ENCODE results near the gene PDE11A.

The PDE11A gene

DNA sequence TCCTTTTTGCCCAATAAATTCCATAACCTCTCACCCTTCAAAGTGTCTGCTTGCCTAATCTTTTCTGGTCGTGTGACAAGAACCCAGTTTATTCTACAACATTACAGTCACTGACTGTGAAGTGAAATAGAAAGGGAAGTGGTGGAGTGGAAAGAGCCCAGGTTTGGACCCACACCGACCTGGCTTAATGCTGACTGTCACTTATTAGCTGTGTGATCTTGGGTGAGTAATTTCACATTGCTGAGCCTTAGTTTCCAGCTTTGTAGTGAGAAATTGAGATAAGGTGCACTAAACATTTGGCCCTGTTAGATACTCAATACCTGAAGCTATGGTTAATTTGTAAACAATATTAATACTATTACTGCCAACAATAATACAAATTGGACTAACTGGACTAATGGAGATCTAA is 388.9 kb downstream of the PDE11A start:
- DNase-seq, result no peak

- DNase-seq, result no peak
Observed at GRCh38 chr2:177682836-177683660, 389.5 kb downstream of the PDE11A start.

- DNase-seq, result no peak
Observed at GRCh38 chr2:177682006-177682405, 390.6 kb downstream of the PDE11A start.

GRCh38 chr2:177680866-177681712 is 391.5 kb downstream of the PDE11A start:
- no peak for DNase-seq

DNA sequence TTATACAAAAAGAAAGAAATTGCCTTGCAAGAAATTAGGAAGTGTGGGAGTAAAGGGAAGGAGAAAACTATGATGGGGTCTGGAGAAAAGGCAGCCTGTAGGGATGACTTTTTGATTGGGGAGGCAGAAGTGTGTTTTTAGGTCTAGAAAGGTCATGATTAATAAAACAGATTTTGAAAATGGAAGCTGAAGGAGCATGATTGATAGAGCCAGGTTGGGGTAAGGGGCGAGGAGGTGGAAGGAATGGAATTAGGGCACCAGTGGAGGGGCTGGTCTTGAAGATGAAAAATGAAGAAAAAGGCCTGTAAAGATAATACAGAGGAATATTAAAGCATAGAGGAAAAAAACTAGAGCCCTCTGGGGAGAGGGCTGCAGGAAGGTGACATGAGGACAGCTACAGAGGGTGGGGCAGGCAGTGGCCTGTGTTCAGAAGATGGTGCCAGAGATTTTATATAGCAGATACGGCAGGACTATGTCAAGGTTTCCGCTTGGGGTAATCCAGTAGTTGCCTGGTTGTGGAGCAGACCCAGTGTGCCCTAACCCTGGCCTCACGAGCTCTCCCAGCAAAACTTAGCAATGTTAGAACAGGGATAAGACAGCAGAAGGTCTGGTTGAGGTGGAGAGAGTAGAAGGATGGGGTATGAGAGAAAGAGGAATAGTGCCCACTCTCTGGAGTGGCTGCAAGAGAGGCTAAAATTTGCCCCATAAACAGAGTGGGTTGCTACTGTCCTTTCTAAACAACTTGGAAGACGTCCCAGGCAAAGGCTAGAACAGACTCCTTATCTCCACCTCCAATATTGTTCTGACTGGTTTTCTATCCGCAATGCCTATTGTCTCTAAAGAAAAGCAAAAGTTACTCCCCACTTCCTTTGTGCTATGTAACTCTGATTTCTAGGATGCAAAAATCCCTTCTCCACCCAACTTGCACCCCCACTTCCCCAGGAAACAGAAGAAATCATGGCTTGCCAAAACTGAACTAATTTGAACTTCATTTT is 392.7 kb downstream of the PDE11A start:
- no peak for DNase-seq

DNA sequence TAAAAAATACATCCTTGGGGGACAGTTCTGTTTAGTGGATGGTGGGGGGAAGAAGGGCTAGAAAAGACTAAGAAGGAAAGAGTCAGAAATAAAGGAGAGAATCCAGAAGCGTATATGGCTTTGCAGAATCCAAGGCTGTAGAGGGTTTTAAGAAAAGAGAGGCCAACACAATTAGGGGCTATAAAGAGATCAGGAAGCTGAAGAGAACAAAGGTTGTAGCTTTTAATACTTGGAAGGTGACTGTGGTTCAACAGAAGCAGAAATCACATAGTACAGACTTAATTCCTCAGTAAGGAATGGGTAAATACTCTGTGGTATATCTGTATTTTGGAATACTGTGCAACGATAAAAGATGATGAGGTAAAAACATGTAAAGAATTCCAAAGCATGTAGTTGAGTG is 393.6 kb downstream of the PDE11A start:
- no peak for DNase-seq

DNA sequence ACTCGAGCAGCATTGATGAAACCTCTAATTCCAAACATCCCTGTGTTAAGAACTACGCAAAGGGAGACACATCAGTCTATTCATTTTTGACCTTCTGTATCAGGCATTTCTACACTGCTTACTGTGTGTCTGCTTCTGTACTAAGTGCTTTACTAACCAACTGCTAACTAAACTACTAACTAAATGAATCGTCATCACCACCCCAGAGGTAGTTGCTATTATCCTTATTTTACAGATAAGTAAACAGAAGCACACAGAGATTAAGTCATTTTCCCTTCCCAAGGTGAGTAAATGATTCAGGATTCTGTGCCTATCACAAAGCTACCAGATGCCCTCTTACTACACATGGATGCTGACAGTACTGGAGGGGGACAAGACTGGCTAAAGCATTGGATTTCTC is 395.9 kb downstream of the PDE11A start:
- no peak for DNase-seq

GRCh38 chr2:177675825-177676224 is 396.8 kb downstream of the PDE11A start:
- no peak for DNase-seq

GRCh38 chr2:177675350-177675821 is 397.2 kb downstream of the PDE11A start:
- no peak for DNase-seq

- DNase-seq, result no peak
Observed at GRCh38 chr2:177673602-177674595, 398.7 kb downstream of the PDE11A start.

DNA sequence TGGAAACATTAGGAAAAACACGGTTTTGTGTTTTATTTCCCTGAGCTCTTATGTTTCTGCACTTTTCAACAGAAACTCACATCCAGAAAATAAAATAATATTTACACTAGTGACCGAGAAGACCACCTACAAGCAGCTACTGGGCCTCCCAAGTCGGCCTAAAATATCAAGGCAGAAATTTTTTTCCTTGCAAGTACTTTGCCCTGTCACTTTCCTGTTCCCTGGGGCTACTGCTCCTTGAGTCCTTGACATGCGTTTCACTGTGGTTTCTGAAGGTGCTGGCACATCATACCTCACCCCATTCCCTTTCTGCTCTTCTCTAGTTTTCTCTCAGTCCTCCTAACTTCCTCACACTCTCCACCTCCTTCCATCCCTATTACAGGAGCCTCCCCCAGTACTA is 400.9 kb downstream of the PDE11A start:
- DNase-seq, result no peak

- no peak for DNase-seq
Observed at GRCh38 chr2:177670791-177671535, 401.6 kb downstream of the PDE11A start.

DNA sequence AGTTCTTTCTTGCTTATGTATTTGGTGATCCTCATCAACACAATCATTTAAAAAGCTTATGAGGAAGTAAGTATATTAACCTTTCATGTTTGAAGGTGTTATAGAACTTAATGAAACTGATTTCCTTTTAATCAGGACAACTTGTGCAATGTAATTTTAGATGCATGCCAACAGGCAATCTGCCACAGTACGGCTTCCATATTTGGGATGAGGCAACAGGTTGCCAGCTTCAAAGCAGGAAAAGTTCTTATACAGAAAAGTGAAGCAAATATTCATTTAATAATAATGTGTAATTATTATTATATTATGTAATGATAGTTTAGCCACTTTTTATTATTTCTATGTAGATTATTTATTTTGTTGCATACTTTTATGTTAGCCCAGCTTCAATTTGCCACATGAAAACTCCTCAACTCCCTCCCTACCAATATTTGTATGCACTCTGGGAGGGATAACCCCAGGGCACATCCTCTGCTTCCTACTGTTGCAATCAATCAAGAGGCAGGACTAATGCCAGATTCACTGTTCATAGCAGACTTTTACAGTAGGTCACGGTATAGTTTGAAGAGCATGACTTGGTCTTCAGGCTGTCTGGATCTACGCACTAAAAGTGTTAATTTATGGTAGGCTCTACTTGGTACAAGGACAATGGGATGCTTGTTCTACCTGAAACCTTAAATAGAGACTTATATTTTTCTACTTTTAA is 402.8 kb downstream of the PDE11A start:
- DNase-seq, result no peak

DNA sequence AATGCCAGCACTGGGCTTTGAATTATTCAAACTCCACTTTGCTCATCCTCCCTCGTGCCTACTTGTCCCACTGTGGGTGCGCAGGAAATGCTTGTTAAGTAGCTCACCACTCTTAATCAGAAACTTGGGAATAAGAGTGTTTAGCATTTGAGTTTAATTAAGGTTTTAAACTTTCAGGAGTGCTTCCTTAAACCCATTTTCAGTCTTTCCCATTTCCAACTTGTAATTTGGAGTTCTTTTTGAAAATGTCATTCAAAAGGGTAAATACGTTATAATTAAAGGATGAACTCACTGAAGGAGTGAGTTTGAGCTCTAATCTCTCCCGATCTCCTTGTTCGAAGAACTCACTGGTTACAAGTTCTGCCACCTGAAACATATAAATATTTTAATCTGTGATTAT is 403.4 kb downstream of the PDE11A start:
- DNase-seq, result no peak

GRCh38 chr2:177668617-177669016 is 404.0 kb downstream of the PDE11A start:
- no peak for DNase-seq

GRCh38 chr2:177667626-177668025 is 405.0 kb downstream of the PDE11A start:
- DNase-seq, result no peak

- DNase-seq, result no peak
Observed at GRCh38 chr2:177666408-177666807, 406.2 kb downstream of the PDE11A start.

DNA sequence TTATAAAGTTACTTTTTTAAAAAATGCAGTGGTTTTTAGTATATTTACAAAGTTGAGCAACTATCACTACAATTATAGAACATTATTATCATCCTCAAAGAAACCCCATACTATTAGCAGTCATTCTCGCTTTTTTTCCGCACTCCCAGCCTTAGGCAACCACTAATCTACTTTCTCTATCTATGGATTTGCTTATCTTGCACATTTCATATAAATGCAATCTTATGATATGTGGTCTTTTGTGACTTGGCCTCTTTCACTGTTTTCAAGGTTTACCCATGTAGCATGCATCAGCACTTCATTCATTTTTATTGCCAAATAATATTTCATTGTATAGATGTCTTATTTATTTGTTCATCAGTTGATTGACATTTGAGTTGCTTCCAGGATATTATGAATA is 406.6 kb downstream of the PDE11A start:
- DNase-seq, result no peak

GRCh38 chr2:177665328-177665727 is 407.2 kb downstream of the PDE11A start:
- no peak for DNase-seq

- no peak for DNase-seq
Observed at GRCh38 chr2:177662895-177663294, 409.7 kb downstream of the PDE11A start.

Measured in MV-4-11 (cell line).